HCT116 (cell line): ENCODE measurements around the gene IFI16. TPM values are rescaled to one million over a fixed set of nuclear protein-coding genes. Genes with fewer than 3 reads are reported as not detected.

Experiments
- ATAC-seq: fragments of 200-7000 bp; cut with Tn5 transposase; 2 replicates; pipeline ENCODE4 v1.9.1; 2020; ENCODE audit warnings: mild to moderate bottlenecking, moderate library complexity
- BruUV-seq: library from RNA; stranded (reverse); fragments of 400-500 nt; replicated peaks from 2 replicates; lab custom pipeline; 2021; lab: Mats Ljungman, UMichigan
- CTCF ChIA-PET: fragments of 300-600 bp; sonication (Branson Sonifier 250); formaldehyde crosslinking; loops from one replicate; lab custom pipeline; 2021; ENCODE audit warnings: antibody characterized with exemption; lab: Charles Lee
- POLR2A ChIA-PET: fragments of 300-600, 350-600 bp; sonication (Branson Sonifier 250); formaldehyde crosslinking; loops from one replicate; lab custom pipeline; 2021; ENCODE audit warnings: antibody characterized with exemption; lab: Charles Lee
- RAD21 ChIA-PET, 2 experiments: fragments of 300-600 bp; sonication (Branson Sonifier 250); formaldehyde crosslinking; loops; one replicate each; lab custom pipeline; 2023; ENCODE audit warnings: low total read pairs in 2 of 2; ENCODE audit not compliant: uncharacterized antibody in 2 of 2, unreplicated experiment in 2 of 2, low non-redundant PET in 1 of 2; lab: Charles Lee
- DNase-seq: peaks from one replicate; pipeline ENCODE4 v3.0.0-alpha.2; 2010; ENCODE audit warnings: low read depth, low spot score
- H2AFZ ChIP-seq: fragments of 200-600 bp; shearing (Covaris generic), sonication (generic); 2 replicates; pipeline ENCODE4 v1.6.1; 2017; ENCODE audit warnings: low read depth, mixed run types, mixed read lengths, antibody characterized with exemption, low read length; ENCODE audit not compliant: poor library complexity, severe bottlenecking
- H3K27ac ChIP-seq: 2 replicates; pipeline ENCODE4 v1.5.1; 2012; ENCODE audit warnings: low read depth, low read length
- H3K27me3 ChIP-seq: fragments of 200-600 bp; sonication (generic); 2 replicates; pipeline ENCODE4 v1.6.1; 2016; ENCODE audit warnings: mixed run types, low read length, mixed read lengths; ENCODE audit not compliant: insufficient read depth
- H3K36me3 ChIP-seq, 2 experiments: fragments of 200-500 bp in 1 of 2; fragments of 200-600 bp in 1 of 2; sonication (Bioruptor generic) in 1 of 2; sonication (generic) in 1 of 2; 2 replicates each; pipeline versions ENCODE4 v1.5.1 to v1.6.1; 2014 to 2016; ENCODE audit warnings: low read length in 2 of 2, inconsistent platforms in 1 of 2, mixed read lengths in 1 of 2, mixed run types in 1 of 2; ENCODE audit not compliant: insufficient read depth in 2 of 2, control insufficient read depth in 1 of 2
- H3K4me1 ChIP-seq, 2 experiments: fragments of 200-600 bp in 1 of 2; sonication (generic) in 1 of 2; 2 replicates each; pipeline versions ENCODE4 v1.5.1 to v1.6.1; 2012 to 2017; ENCODE audit warnings: low read length in 2 of 2, inconsistent platforms in 1 of 2, mild to moderate bottlenecking in 1 of 2, mixed read lengths in 1 of 2, mixed run types in 1 of 2, moderate library complexity in 1 of 2; ENCODE audit not compliant: insufficient read depth in 2 of 2, control insufficient read depth in 1 of 2
- H3K4me2 ChIP-seq: fragments of 200-600 bp; sonication (generic); 2 replicates; pipeline ENCODE4 v1.6.1; 2017; ENCODE audit warnings: mixed run types, low read length, mixed read lengths
- H3K4me3 ChIP-seq, 2 experiments: fragments of 200-600 bp in 1 of 2; sonication (generic) in 1 of 2; replicated peaks in 1 of 2; 2 replicates each; pipeline ENCODE4 v1.5.1; 2011 to 2016; ENCODE audit warnings: low read length in 2 of 2, control low read depth in 1 of 2, low read depth in 1 of 2, mild to moderate bottlenecking in 1 of 2, mixed read lengths in 1 of 2, mixed run types in 1 of 2
- H3K79me2 ChIP-seq: fragments of 200-600 bp; sonication (generic); 2 replicates; pipeline ENCODE4 v1.6.1; 2017; ENCODE audit warnings: mild to moderate bottlenecking, mixed run types, low read length, moderate library complexity, mixed read lengths; ENCODE audit not compliant: insufficient read depth
- H3K9ac ChIP-seq: fragments of 200-600 bp; sonication (generic); 2 replicates; pipeline ENCODE4 v1.6.1; 2016; ENCODE audit warnings: low read length, mixed read lengths
- H3K9me2 ChIP-seq: fragments of 200-600 bp; sonication (generic), shearing (Covaris generic); 2 replicates; pipeline ENCODE4 v1.6.1; 2017; ENCODE audit warnings: mixed run types, mild to moderate bottlenecking, moderate library complexity; ENCODE audit not compliant: insufficient read depth
- H3K9me3 ChIP-seq, 2 experiments: fragments of 200-500 bp in 1 of 2; fragments of 200-600 bp in 1 of 2; sonication (Bioruptor generic) in 1 of 2; sonication (generic) in 1 of 2; 2 replicates each; pipeline ENCODE4 v1.6.1; 2014 to 2017; ENCODE audit warnings: low read length in 2 of 2, mixed read lengths in 2 of 2, inconsistent platforms in 1 of 2, low read depth in 1 of 2, mild to moderate bottlenecking in 1 of 2, mixed run types in 1 of 2, moderate library complexity in 1 of 2; ENCODE audit not compliant: control insufficient read depth in 1 of 2, insufficient read depth in 1 of 2
- H4K20me1 ChIP-seq: fragments of 200-600 bp; sonication (generic), shearing (Covaris generic); 2 replicates; pipeline ENCODE4 v1.6.1; 2017; ENCODE audit warnings: mixed run types, mild to moderate bottlenecking, moderate library complexity; ENCODE audit not compliant: insufficient read depth
- CEBPB ChIP-seq: IDR thresholded peaks from 2 replicates; pipeline ENCODE4 v1.6.1; 2012; ENCODE audit warnings: low read depth
- POLR2A ChIP-seq: IDR thresholded peaks from 2 replicates; pipeline ENCODE4 v1.7.0; 2011; ENCODE audit warnings: borderline replicate concordance; ENCODE audit not compliant: insufficient read depth, insufficient read length; ENCODE audit errors: extremely low read depth
- POLR2AphosphoS5 ChIP-seq: IDR thresholded peaks from 2 replicates; pipeline ENCODE4 v1.6.1; 2011; ENCODE audit warnings: mild to moderate bottlenecking, low read depth, low read length, moderate library complexity
- RAD21 ChIP-seq: IDR thresholded peaks from 2 replicates; pipeline ENCODE4 v1.6.1; 2012; ENCODE audit warnings: low read depth, mild to moderate bottlenecking
- intact Hi-C: fragments of 100-400 bp; cut with micrococcal nuclease; formaldehyde crosslinking; loops from 2 replicates; pipeline ENCODE4 v1.10.0; 2022
- total RNA-seq: library from RNA; stranded (reverse); gene quantifications from one replicate; pipeline ENCODE4 v1.2.1, GENCODE V29; 2021; ENCODE audit not compliant: unreplicated experiment
- TF ChIP-seq, protein P1 (sequence below): IDR thresholded peaks from 2 replicates; pipeline ENCODE4 v1.6.1; 2011; ENCODE audit warnings: mild to moderate bottlenecking, low read length, moderate library complexity; ENCODE audit not compliant: insufficient replicate concordance; ENCODE audit errors: extremely low read depth
- TF ChIP-seq, protein P2 (sequence below), 3 experiments: fragments of 200-600 bp in 1 of 3; sonication (generic) in 1 of 3; IDR thresholded peaks in 2 of 3; conservative IDR thresholded peaks in 1 of 3; 2 replicates each; pipeline ENCODE4 v1.5.1; 2012 to 2017; ENCODE audit warnings: low read depth in 2 of 3, low read length in 2 of 3, antibody characterized with exemption in 1 of 3, borderline replicate concordance in 1 of 3, control low read depth in 1 of 3, mild to moderate bottlenecking in 1 of 3, mixed read lengths in 1 of 3, mixed run types in 1 of 3, moderate library complexity in 1 of 3; ENCODE audit not compliant: insufficient read depth in 1 of 3

The IFI16 gene
- total RNA-seq, 1 experiment from 2014 or later, result 1.6 TPM

DNA sequence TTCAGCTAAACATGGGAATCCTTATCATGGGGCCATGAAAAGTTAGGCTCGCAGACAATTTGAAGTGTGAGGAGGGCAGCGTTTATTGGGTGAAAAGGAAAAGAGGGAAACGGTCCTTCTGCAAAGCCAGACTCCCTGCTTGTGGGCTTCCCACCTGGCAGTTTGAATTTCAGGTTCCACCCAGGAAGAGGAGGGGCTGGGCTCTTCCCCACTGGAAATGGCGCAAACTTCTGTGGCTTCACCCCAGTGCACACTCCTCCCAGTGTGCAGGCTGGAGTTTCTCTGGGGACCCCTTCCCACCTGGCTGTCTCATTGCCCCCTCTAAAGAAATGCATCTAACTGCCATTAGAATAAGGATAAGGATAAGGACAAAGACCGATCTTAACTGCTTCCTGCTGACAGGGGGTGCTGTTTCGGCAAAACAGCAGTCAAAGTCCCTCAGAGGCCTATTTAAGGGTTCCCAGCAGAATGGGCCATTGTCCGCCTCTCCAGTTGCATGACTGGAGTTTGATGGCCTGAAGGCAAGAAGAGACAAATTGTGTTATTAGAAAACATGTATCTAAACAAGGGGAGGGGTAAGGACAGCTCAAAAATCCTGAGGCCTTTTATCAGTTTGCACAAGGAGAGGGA lies 46.5 kb downstream of the IFI16 start:
- H3K9ac ChIP-seq, result no peak overlapping the region
- DNase-seq (no peak), ATAC-seq (peak; percentile 67)
- no peaks in the 10 kb centered on the region for H3K4me1 ChIP-seq
- no peak overlapping the region for H3K27ac ChIP-seq
- H4K20me1 ChIP-seq, result no peaks in the 10 kb centered on the region
- peaks cover 4% of the 10 kb centered on the region; the same call in 1 of the 2 replicates for H3K27me3 ChIP-seq
- ChIA-PET RAD21 (no interaction called here), CTCF (no interaction called here), POLR2A (no interaction called here)
- TF ChIP-seq POLR2A, result no peak
- TF ChIP-seq CEBPB, result no peak
- TF ChIP-seq, protein P1, sequence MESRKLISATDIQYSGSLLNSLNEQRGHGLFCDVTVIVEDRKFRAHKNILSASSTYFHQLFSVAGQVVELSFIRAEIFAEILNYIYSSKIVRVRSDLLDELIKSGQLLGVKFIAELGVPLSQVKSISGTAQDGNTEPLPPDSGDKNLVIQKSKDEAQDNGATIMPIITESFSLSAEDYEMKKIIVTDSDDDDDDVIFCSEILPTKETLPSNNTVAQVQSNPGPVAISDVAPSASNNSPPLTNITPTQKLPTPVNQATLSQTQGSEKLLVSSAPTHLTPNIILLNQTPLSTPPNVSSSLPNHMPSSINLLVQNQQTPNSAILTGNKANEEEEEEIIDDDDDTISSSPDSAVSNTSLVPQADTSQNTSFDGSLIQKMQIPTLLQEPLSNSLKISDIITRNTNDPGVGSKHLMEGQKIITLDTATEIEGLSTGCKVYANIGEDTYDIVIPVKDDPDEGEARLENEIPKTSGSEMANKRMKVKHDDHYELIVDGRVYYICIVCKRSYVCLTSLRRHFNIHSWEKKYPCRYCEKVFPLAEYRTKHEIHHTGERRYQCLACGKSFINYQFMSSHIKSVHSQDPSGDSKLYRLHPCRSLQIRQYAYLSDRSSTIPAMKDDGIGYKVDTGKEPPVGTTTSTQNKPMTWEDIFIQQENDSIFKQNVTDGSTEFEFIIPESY, result no peak
- TF ChIP-seq RAD21, result no peak
- TF ChIP-seq, protein P2, sequence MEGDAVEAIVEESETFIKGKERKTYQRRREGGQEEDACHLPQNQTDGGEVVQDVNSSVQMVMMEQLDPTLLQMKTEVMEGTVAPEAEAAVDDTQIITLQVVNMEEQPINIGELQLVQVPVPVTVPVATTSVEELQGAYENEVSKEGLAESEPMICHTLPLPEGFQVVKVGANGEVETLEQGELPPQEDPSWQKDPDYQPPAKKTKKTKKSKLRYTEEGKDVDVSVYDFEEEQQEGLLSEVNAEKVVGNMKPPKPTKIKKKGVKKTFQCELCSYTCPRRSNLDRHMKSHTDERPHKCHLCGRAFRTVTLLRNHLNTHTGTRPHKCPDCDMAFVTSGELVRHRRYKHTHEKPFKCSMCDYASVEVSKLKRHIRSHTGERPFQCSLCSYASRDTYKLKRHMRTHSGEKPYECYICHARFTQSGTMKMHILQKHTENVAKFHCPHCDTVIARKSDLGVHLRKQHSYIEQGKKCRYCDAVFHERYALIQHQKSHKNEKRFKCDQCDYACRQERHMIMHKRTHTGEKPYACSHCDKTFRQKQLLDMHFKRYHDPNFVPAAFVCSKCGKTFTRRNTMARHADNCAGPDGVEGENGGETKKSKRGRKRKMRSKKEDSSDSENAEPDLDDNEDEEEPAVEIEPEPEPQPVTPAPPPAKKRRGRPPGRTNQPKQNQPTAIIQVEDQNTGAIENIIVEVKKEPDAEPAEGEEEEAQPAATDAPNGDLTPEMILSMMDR (IDR thresholded peaks at IDR 0.05 in 2 of 3, conservative IDR thresholded peaks at IDR 0.05 in 1 of 3; ENCODE audit: borderline replicate concordance in 1 of 3, insufficient read depth in 1 of 3, low read depth in 2 of 3, low read length in 2 of 3), result peak in 2 of 3 experiments; percentile 21 to 44; a peak in 3 of 6 replicates
- TF ChIP-seq POLR2AphosphoS5, result no peak
- BruUV-seq, result no TSS peak
- H2AFZ ChIP-seq, result no peak overlapping the region
- H3K9me3 ChIP-seq, result no peaks in the 10 kb centered on the region
- H3K4me2 ChIP-seq, result no peak overlapping the region
- no peak overlapping the region for H3K4me3 ChIP-seq
- no peaks in the 10 kb centered on the region for H3K9me2 ChIP-seq
- no peaks in the 10 kb centered on the region for H3K79me2 ChIP-seq
- H3K36me3 ChIP-seq, result no peaks in the 10 kb centered on the region
- intact Hi-C loops, result no loop called here
